Transverse colon (tissue), 4 donors: ENCODE results near the gene SHOX. TPM values are rescaled to one million over a fixed set of nuclear protein-coding genes. Genes with fewer than 3 reads are reported as not detected.

Source experiments
- DNase-seq: peaks from one replicate; pipeline ENCODE4 v3.0.0-alpha.2; 2019
- H3K27ac ChIP-seq, 4 donors: fragments of 200-600 bp; sonication (generic); 2 replicates each; pipeline ENCODE4 v1.5.1; 2016 to 2018; ENCODE audit warnings: inconsistent platforms in 4 of 4
- H3K27me3 ChIP-seq: fragments of 200-600 bp; sonication (generic); 2 replicates; pipeline ENCODE4 v1.5.1; 2017; ENCODE audit warnings: inconsistent platforms
- H3K36me3 ChIP-seq, 4 donors: fragments of 200-600 bp; sonication (generic); 2 replicates each; pipeline ENCODE4 v1.5.1; 2017 to 2019; ENCODE audit warnings: inconsistent platforms in 4 of 4
- H3K4me1 ChIP-seq, 4 donors: fragments of 200-600 bp; sonication (generic); 2 replicates each; pipeline ENCODE4 v1.5.1; 2017 to 2020; ENCODE audit warnings: inconsistent platforms in 4 of 4
- H3K4me3 ChIP-seq, 4 donors: fragments of 200-600 bp; sonication (generic); 1 replicate in 1 of 4; 2 replicates in 3 of 4; pipeline versions ENCODE4 v1.5.1 to v1.6.1; 2017 to 2019; ENCODE audit warnings: inconsistent platforms in 4 of 4
- H3K9me3 ChIP-seq, 2 donors: fragments of 200-600 bp; sonication (generic); 2 replicates each; pipeline ENCODE4 v1.5.1; 2017 to 2019; ENCODE audit warnings: inconsistent platforms in 2 of 2
- EP300 ChIP-seq: sonication (generic); formaldehyde crosslinking; IDR thresholded peaks from one replicate; pipeline ENCODE4 v1.6.1; 2017; ENCODE audit warnings: antibody characterized with exemption, low read depth
- POLR2A ChIP-seq: fragments of 450-650 bp; IDR thresholded peaks from one replicate; pipeline ENCODE4 v1.6.1; 2016; ENCODE audit warnings: antibody characterized with exemption, mild to moderate bottlenecking, moderate library complexity
- POLR2AphosphoS5 ChIP-seq, 3 donors: sonication (generic); formaldehyde crosslinking; IDR thresholded peaks; one replicate each; pipeline ENCODE4 v1.6.1; 2016; ENCODE audit warnings: antibody characterized with exemption in 3 of 3
- WGBS, 2 donors: methylation state at CpG; one replicate each; pipeline ENCODE4 v1.1.5; 2018; ENCODE audit warnings: low coverage in 1 of 2; 5-methylcytosine and 5-hydroxymethylcytosine counted together
- in situ Hi-C, 4 donors: fragments of 200-750 bp; cut with MboI; loops; one replicate each; pipeline versions ENCODE4 v1.15.0 to v1.15.1; 2017; ENCODE audit warnings: low sequenced_read_pairs in 3 of 4, low pct_ligation_motif_present in 1 of 4, low pct_unique_long_range_greater_than_20kb in 1 of 4
- intact Hi-C: fragments of 100-400 bp; cut with DNase I; formaldehyde crosslinking; loops from one replicate; pipeline ENCODE4 v1.15.1; 2023; ENCODE audit warnings: low total_unique reads
- total RNA-seq, 4 donors: library from RNA; depleted of rRNA; stranded (reverse); fragments of >200 nt; gene quantifications; one replicate each; pipeline ENCODE4 v1.1.0, GENCODE V29; 2016
- TF ChIP-seq, protein P1 (sequence below), 5 experiments: fragments of 200-600 bp in 3 of 5; fragments of 450-650 bp in 2 of 5; sonication (generic) in 3 of 5; IDR thresholded peaks; 1 replicate in 2 of 5; 2 replicates in 3 of 5; pipeline ENCODE4 v1.5.1; 2016 to 2017; ENCODE audit warnings: antibody characterized with exemption in 5 of 5, inconsistent platforms in 3 of 5, mild to moderate bottlenecking in 2 of 5, moderate library complexity in 1 of 5

Gene SHOX
- total RNA-seq, 4 donors from 2014 or later = 0.14 to 2.6 (median 0.16) TPM; not detected in 1

DNA sequence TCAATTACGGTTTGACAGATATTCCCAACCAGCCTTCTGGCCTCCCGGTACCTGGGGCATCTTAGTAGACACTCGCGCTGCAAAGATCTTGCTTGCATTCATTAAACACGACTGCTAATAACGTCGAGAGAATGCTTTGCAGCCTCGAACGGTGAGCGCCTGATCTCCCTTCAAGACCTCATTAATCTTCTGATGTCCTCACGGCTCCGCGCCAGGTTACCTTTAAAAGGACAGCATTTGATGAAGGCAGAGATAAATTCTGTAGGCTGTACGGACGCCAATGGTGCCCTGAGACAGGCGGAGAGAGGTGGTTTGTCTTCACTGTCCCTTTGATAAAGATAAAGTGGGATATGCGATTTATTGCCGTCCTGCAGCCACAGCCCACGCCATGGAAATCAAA lies 64.2 kb downstream of the SHOX start:
- Histone ChIP-seq H3K4me3 (no peak overlapping the region), H3K36me3 (no peaks in the 10 kb centered on the region), H3K9me3 (peaks cover 0 to 4% of the 10 kb centered on the region in 2 donors), H3K27me3 (no peaks in the 10 kb centered on the region), H3K27ac (no peak overlapping the region), H3K4me1 (no peaks in the 10 kb centered on the region)
- in situ Hi-C loops = no loop called here
- intact Hi-C loops = loop anchor here (1.0 kb wide), 1 partner anchor 28 kb away; no protein-coding TSS in a partner anchor
- TF ChIP-seq POLR2A (no peak), EP300 (no peak), POLR2AphosphoS5 (IDR thresholded peaks at IDR 0.05) (no peak)
- TF ChIP-seq, protein P1, sequence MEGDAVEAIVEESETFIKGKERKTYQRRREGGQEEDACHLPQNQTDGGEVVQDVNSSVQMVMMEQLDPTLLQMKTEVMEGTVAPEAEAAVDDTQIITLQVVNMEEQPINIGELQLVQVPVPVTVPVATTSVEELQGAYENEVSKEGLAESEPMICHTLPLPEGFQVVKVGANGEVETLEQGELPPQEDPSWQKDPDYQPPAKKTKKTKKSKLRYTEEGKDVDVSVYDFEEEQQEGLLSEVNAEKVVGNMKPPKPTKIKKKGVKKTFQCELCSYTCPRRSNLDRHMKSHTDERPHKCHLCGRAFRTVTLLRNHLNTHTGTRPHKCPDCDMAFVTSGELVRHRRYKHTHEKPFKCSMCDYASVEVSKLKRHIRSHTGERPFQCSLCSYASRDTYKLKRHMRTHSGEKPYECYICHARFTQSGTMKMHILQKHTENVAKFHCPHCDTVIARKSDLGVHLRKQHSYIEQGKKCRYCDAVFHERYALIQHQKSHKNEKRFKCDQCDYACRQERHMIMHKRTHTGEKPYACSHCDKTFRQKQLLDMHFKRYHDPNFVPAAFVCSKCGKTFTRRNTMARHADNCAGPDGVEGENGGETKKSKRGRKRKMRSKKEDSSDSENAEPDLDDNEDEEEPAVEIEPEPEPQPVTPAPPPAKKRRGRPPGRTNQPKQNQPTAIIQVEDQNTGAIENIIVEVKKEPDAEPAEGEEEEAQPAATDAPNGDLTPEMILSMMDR (IDR thresholded peaks at IDR 0.05) = no peak
- DNase-seq = no peak
- WGBS, 2 donors = 85 to 90% methylated on average over 17 to 19 of the region's 19 CpGs

DNA sequence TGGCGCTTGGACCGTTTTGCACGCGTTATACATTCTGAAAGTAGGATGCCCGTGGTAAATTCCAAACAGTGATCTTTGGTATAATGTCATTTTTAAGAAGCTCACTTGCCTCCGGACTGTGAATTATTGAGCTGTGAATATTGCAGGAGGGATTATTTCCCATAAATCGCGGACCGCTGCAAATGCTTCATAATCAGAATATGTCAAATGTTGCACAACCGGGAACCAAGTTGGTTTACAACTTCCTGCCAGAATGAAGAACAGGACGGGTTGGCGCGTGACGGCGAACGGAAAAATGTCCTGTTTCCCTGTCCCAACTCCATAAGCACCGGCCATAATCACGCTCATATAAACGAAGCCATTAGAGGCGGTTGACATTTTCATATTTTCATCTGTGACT lies 67.6 kb downstream of the SHOX start:
- DNase-seq = no peak
- Histone ChIP-seq H3K36me3 (no peaks in the 10 kb centered on the region), H3K27me3 (no peaks in the 10 kb centered on the region), H3K27ac (no peak overlapping the region), H3K4me3 (no peak overlapping the region), H3K9me3 (no peaks in the 10 kb centered on the region), H3K4me1 (no peaks in the 10 kb centered on the region)
- WGBS, 2 donors = 63 to 78% methylated on average over 20 of the region's 20 CpGs
- TF ChIP-seq, protein P1 (IDR thresholded peaks at IDR 0.05) = no peak
- no peak for TF ChIP-seq POLR2AphosphoS5 (IDR thresholded peaks at IDR 0.05)
- TF ChIP-seq EP300 = no peak
- no peak for TF ChIP-seq POLR2A
- intact Hi-C loops = no loop called here
- in situ Hi-C loops = no loop called here

DNA sequence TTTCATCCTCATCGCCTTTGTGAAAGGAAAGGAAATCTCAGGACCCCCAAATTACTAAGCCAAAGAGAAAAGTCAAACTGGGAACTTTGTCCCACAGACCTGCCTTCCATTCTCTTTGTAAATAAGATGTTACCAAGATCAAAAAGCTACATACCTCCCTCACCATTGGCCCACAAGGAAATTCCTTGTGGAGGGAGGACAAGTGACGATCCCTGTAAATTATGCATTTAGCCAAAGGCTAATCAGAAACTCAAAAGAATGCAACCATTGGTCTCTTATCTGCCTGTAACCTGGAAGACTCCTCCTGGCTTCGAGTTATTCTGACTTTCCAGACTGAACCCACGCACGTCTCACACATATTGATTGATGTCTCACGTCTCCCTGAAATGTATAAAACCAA lies 70.3 kb downstream of the SHOX start:
- H3K9me3 ChIP-seq = no peaks in the 10 kb centered on the region
- in situ Hi-C loops = no loop called here

DNA sequence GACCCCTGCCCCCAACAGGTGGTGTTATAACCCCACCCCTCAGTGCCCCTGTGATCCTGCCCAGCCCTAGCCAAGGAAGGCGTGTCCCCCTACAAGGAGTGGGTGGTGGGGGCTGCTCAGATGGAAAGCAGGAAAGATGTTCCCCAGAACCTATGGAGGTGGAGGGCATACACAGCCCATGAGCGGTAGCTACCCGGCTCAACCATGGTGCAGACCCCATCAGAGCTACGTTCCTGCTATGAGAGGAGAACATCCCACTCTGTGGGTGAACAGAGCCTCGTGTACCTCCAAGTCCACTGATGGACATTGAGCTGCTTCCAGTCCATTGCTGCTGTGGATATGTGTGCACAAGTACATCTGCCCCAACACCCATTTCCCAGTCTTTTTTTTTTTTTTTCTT lies 71.1 kb downstream of the SHOX start:
- DNase-seq = no peak
- Histone ChIP-seq H3K9me3 (no peaks in the 10 kb centered on the region), H3K36me3 (no peaks in the 10 kb centered on the region), H3K4me1 (no peaks in the 10 kb centered on the region), H3K4me3 (no peak overlapping the region), H3K27me3 (no peaks in the 10 kb centered on the region), H3K27ac (no peak overlapping the region)
- in situ Hi-C loops = no loop called here
- 88% methylated on average over 5 of the region's 5 CpGs; no CpG with 5 or more reads in 1 of the 2 donors for WGBS, 2 donors
- intact Hi-C loops = no loop called here
- TF ChIP-seq EP300 (no peak), POLR2AphosphoS5 (IDR thresholded peaks at IDR 0.05) (no peak), POLR2A (no peak)
- TF ChIP-seq, protein P1 (IDR thresholded peaks at IDR 0.05) = no peak

More for the DNA sequence above, 70.3 kb downstream of the SHOX start:
- Histone ChIP-seq H3K4me1 (no peaks in the 10 kb centered on the region), H3K36me3 (no peaks in the 10 kb centered on the region), H3K27ac (no peak overlapping the region), H3K27me3 (no peaks in the 10 kb centered on the region), H3K4me3 (no peak overlapping the region)
- intact Hi-C loops = no loop called here
- TF ChIP-seq POLR2AphosphoS5 (IDR thresholded peaks at IDR 0.05) = no peak
- TF ChIP-seq POLR2A = no peak
- TF ChIP-seq, protein P1 (IDR thresholded peaks at IDR 0.05) = no peak
- TF ChIP-seq EP300 = no peak
- 48 to 57% methylated on average over 3 to 6 of the region's 6 CpGs for WGBS, 2 donors
- no peak for DNase-seq
